Activated T-cell treated with anti-CD3 and anti-CD28 coated beads, Interleukin-2, amount 50 U/mL, for 72 hours (primary cell): ENCODE measurements around the gene WDR82. TPM values are rescaled to one million over a fixed set of nuclear protein-coding genes. Genes with fewer than 3 reads are reported as not detected.
A peak's percentile ranks its signal among the peaks of the same experiment; 100 is the strongest.
"Not testable (repeated sequence)": the region's sequence is repeated elsewhere in the genome, so short reads cannot be mapped to it uniquely, and the experiment has no call there.

ENCODE experiments used
- ATAC-seq, 2 donors: fragments of 150-1000 bp; cut with Tn5 transposase; replicated peaks in 1 of 2; 2 replicates each; pipeline ENCODE4 v1.10.0; 2021; ENCODE audit warnings: moderate library complexity in 2 of 2, mild to moderate bottlenecking in 1 of 2
- DNase-seq, 2 donors: peaks; one replicate each; pipeline ENCODE4 v3.0.0; 2021 to 2022; ENCODE audit warnings: mixed read lengths in 1 of 2
- H3K27ac Mint-ChIP-seq: one replicate; pipeline ENCODE4 v1.8.0; 2022; ENCODE audit warnings: mild to moderate bottlenecking, moderate library complexity, mixed read lengths
- H3K27me3 Mint-ChIP-seq: one replicate; pipeline ENCODE4 v1.8.0; 2022; ENCODE audit warnings: low read depth, mixed read lengths
- H3K36me3 Mint-ChIP-seq, 2 donors: one replicate each; pipeline ENCODE4 v1.8.0; 2022; ENCODE audit warnings: mixed read lengths in 2 of 2, mild to moderate bottlenecking in 1 of 2; ENCODE audit not compliant: insufficient read depth in 2 of 2
- H3K4me1 Mint-ChIP-seq: one replicate; pipeline ENCODE4 v1.8.0; 2022; ENCODE audit warnings: low read depth, mixed read lengths
- H3K4me3 Mint-ChIP-seq, 2 donors: one replicate each; pipeline ENCODE4 v1.8.0; 2022; ENCODE audit warnings: mild to moderate bottlenecking in 2 of 2, mixed read lengths in 2 of 2, moderate library complexity in 2 of 2
- H3K9me3 Mint-ChIP-seq, 2 donors: one replicate each; pipeline ENCODE4 v1.8.0; 2022; ENCODE audit warnings: mixed read lengths in 2 of 2
- total RNA-seq, 2 donors: library from RNA; stranded (reverse); gene quantifications; one replicate each; pipeline ENCODE4 v1.2.3, GENCODE V29; 2022

Gene WDR82
- total RNA-seq, 2 donors from 2014 or later = 113 to 120 TPM

GRCh38 chr3:52277071-52277964 is 1.1 kb downstream of the WDR82 start:
- peak; percentile 49 to 52 for ATAC-seq
- peak overlapping the region; percentile 97 for H3K27ac Mint-ChIP-seq
- H3K4me1 Mint-ChIP-seq = peaks cover 80% of the 10 kb centered on the region
- H3K4me3 Mint-ChIP-seq = peak overlapping the region; percentile 89 to 93
- H3K27me3 Mint-ChIP-seq = no peaks in the 10 kb centered on the region
- no peaks in the 10 kb centered on the region for H3K9me3 Mint-ChIP-seq
- peaks cover 20 to 50% of the 10 kb centered on the region in 2 donors for H3K36me3 Mint-ChIP-seq
- DNase-seq = peak; percentile 88 to 89

- Mint-ChIP-seq H3K27ac (peak overlapping the region; percentile 99), H3K4me3 (peak overlapping the region; percentile 89 to 93), H3K4me1 (peaks cover 80% of the 10 kb centered on the region), H3K36me3 (peaks cover 22 to 58% of the 10 kb centered on the region in 2 donors)
- ATAC-seq, H3K27me3 Mint-ChIP-seq, H3K9me3 Mint-ChIP-seq, DNase-seq: not testable (repeated sequence)
Measured at GRCh38 chr3:52274781-52275180, 3.7 kb downstream of the WDR82 start.

- Mint-ChIP-seq H3K4me3 (peak overlapping the region; percentile 89 to 93), H3K27ac (peak overlapping the region; percentile 99), H3K36me3 (peaks cover 28 to 75% of the 10 kb centered on the region in 2 donors), H3K9me3 (no peaks in the 10 kb centered on the region), H3K4me1 (peaks cover 87% of the 10 kb centered on the region), H3K27me3 (no peaks in the 10 kb centered on the region)
- DNase-seq = no peak
- peak; percentile 23 to 31 for ATAC-seq
Measured at GRCh38 chr3:52272831-52273230, 5.6 kb downstream of the WDR82 start.

- H3K27me3 Mint-ChIP-seq, DNase-seq, ATAC-seq, H3K9me3 Mint-ChIP-seq: not testable (repeated sequence)
- Mint-ChIP-seq H3K4me3 (peak overlapping the region; percentile 87 to 93), H3K4me1 (peaks cover 94% of the 10 kb centered on the region), H3K27ac (peak overlapping the region; percentile 100), H3K36me3 (peaks cover 23 to 75% of the 10 kb centered on the region in 2 donors)
Measured at GRCh38 chr3:52272172-52272571, 6.3 kb downstream of the WDR82 start.

- ATAC-seq = no peak
- DNase-seq = no peak
Measured at GRCh38 chr3:52270252-52270754, 8.1 kb downstream of the WDR82 start.

GRCh38 chr3:52269776-52270175 is 8.7 kb downstream of the WDR82 start:
- H3K4me1 Mint-ChIP-seq = peaks cover 98% of the 10 kb centered on the region
- H3K27me3 Mint-ChIP-seq = no peaks in the 10 kb centered on the region
- H3K27ac Mint-ChIP-seq = peak overlapping the region; percentile 100
- H3K4me3 Mint-ChIP-seq = peak overlapping the region; percentile 87 to 93
- H3K9me3 Mint-ChIP-seq = no peaks in the 10 kb centered on the region
- DNase-seq (no peak), ATAC-seq (no peak)
- peaks cover 17 to 69% of the 10 kb centered on the region in 2 donors for H3K36me3 Mint-ChIP-seq

More at GRCh38 chr3:52270252-52270754, 8.1 kb downstream of the WDR82 start:
- H3K9me3 Mint-ChIP-seq = no peaks in the 10 kb centered on the region
- H3K4me3 Mint-ChIP-seq = peak overlapping the region; percentile 87 to 93
- H3K27ac Mint-ChIP-seq = peak overlapping the region; percentile 100
- peaks cover 98% of the 10 kb centered on the region for H3K4me1 Mint-ChIP-seq
- H3K36me3 Mint-ChIP-seq = peaks cover 19 to 71% of the 10 kb centered on the region in 2 donors
- no peaks in the 10 kb centered on the region for H3K27me3 Mint-ChIP-seq

GRCh38 chr3:52268036-52268435 is 10.4 kb downstream of the WDR82 start:
- ATAC-seq (peak; percentile 78 to 83), DNase-seq (peak; percentile 68)
- H3K4me1 Mint-ChIP-seq = peaks cover 98% of the 10 kb centered on the region
- H3K4me3 Mint-ChIP-seq = peak overlapping the region; percentile 87 to 93
- no peaks in the 10 kb centered on the region for H3K9me3 Mint-ChIP-seq
- no peaks in the 10 kb centered on the region for H3K27me3 Mint-ChIP-seq
- H3K27ac Mint-ChIP-seq = peak overlapping the region; percentile 100
- peaks cover 24 to 67% of the 10 kb centered on the region in 2 donors for H3K36me3 Mint-ChIP-seq

- no peak overlapping the region for H3K4me3 Mint-ChIP-seq
- H3K27ac Mint-ChIP-seq = peak overlapping the region; percentile 49
- ATAC-seq = no peak
Measured at GRCh38 chr3:52265387-52265786, 13.1 kb downstream of the WDR82 start.

GRCh38 chr3:52262447-52262846 is 16.0 kb downstream of the WDR82 start:
- Mint-ChIP-seq H3K4me1 (peaks cover 94% of the 10 kb centered on the region), H3K27me3 (no peaks in the 10 kb centered on the region), H3K4me3 (no peak overlapping the region)

More at GRCh38 chr3:52265387-52265786, 13.1 kb downstream of the WDR82 start:
- no peak for DNase-seq
- Mint-ChIP-seq H3K4me1 (peaks cover 95% of the 10 kb centered on the region), H3K9me3 (no peaks in the 10 kb centered on the region), H3K27me3 (no peaks in the 10 kb centered on the region), H3K36me3 (peaks cover 23 to 74% of the 10 kb centered on the region in 2 donors)

GRCh38 chr3:52259448-52259847 is 19.0 kb downstream of the WDR82 start:
- Mint-ChIP-seq H3K4me3 (no peak overlapping the region), H3K27me3 (no peaks in the 10 kb centered on the region), H3K27ac (peak overlapping the region; percentile 91), H3K4me1 (peaks cover 97% of the 10 kb centered on the region), H3K9me3 (no peaks in the 10 kb centered on the region), H3K36me3 (peaks cover 25 to 69% of the 10 kb centered on the region in 2 donors)
- peak in 1 of 2 donors; percentile 44 for ATAC-seq
- no peak for DNase-seq

More at GRCh38 chr3:52262447-52262846, 16.0 kb downstream of the WDR82 start:
- ATAC-seq (no peak), DNase-seq (no peak)
- no peaks in the 10 kb centered on the region for H3K9me3 Mint-ChIP-seq
- H3K27ac Mint-ChIP-seq = peak overlapping the region; percentile 85
- peaks cover 25 to 77% of the 10 kb centered on the region in 2 donors for H3K36me3 Mint-ChIP-seq

- H3K27ac Mint-ChIP-seq = peak overlapping the region; percentile 91
- peaks cover 23 to 65% of the 10 kb centered on the region in 2 donors for H3K36me3 Mint-ChIP-seq
- DNase-seq = no peak
- no peaks in the 10 kb centered on the region for H3K9me3 Mint-ChIP-seq
- no peaks in the 10 kb centered on the region for H3K27me3 Mint-ChIP-seq
- peak in 1 of 2 donors; percentile 43 for ATAC-seq
- peaks cover 97% of the 10 kb centered on the region for H3K4me1 Mint-ChIP-seq
- no peak overlapping the region for H3K4me3 Mint-ChIP-seq
Measured at GRCh38 chr3:52259035-52259434, 19.4 kb downstream of the WDR82 start.

GRCh38 chr3:52257911-52258310 is 20.5 kb downstream of the WDR82 start:
- no peaks in the 10 kb centered on the region for H3K9me3 Mint-ChIP-seq
- peaks cover 97% of the 10 kb centered on the region for H3K4me1 Mint-ChIP-seq
- H3K36me3 Mint-ChIP-seq = peaks cover 20 to 57% of the 10 kb centered on the region in 2 donors
- peak overlapping the region; percentile 91 for H3K27ac Mint-ChIP-seq
- H3K4me3 Mint-ChIP-seq = peak overlapping the region in 1 of 2 donors; percentile 43
- no peaks in the 10 kb centered on the region for H3K27me3 Mint-ChIP-seq
- DNase-seq (no peak), ATAC-seq (no peak)

GRCh38 chr3:52256622-52257021 is 21.8 kb downstream of the WDR82 start:
- DNase-seq (no peak), ATAC-seq (no peak)
- Mint-ChIP-seq H3K36me3 (peaks cover 19 to 53% of the 10 kb centered on the region in 2 donors), H3K4me1 (peaks cover 99% of the 10 kb centered on the region), H3K27ac (peak overlapping the region; percentile 91), H3K4me3 (no peak overlapping the region), H3K27me3 (no peaks in the 10 kb centered on the region), H3K9me3 (no peaks in the 10 kb centered on the region)
